Placental epithelial cell (primary cell): ENCODE data around the gene CLCN5. TPM values are rescaled to one million over a fixed set of nuclear protein-coding genes. Genes with fewer than 3 reads are reported as not detected.

ENCODE experiments used
- small RNA-seq: library from RNA; depleted of rRNA; stranded (forward); fragments of <200 nt; gene quantifications from one replicate; pipeline ENCODE3, GENCODE V24; 2012
- total RNA-seq: library from RNA; depleted of rRNA; stranded (reverse); fragments of >200 nt; gene quantifications from 2 replicates; pipeline ENCODE4 v1.2.3, GENCODE V29; 2012

Gene CLCN5
- 23.9 and 29.8 TPM in 2 replicates for total RNA-seq

GRCh38 chrX:49922291-49923241, at the start of gene CLCN5:
Gene CLCN5 (plus strand): TSS chrX:49922596. CDS start chrX:49925299, 2,703 bp downstream.

GRCh38 chrX:49878834-49879655, 43.4 kb upstream of the CLCN5 start, which contains the start of gene USP27X:
Gene USP27X (plus strand): TSS chrX:49879484. CDS start chrX:49880308, 824 bp downstream.

Small RNAs within 50 kb of the gene (small RNA-seq; reads per million reads assigned to genes)
- gene MIR188 (5.3 reads per million, percentile 92 among the genes with 10 or more reads in this experiment), gene MIR362 (424 reads per million, percentile 99 among the genes with 10 or more reads in this experiment), gene MIR500A (100 reads per million, percentile 98 among the genes with 10 or more reads in this experiment), gene MIR500B (0.92 reads per million, percentile 53 among the genes with 10 or more reads in this experiment), gene MIR501 (62.9 reads per million, percentile 98 among the genes with 10 or more reads in this experiment), gene MIR502 (239 reads per million, percentile 99 among the genes with 10 or more reads in this experiment), gene MIR532 (1,773 reads per million, percentile 100 among the genes with 10 or more reads in this experiment), gene MIR660 (619 reads per million, percentile 99 among the genes with 10 or more reads in this experiment), gene RNU6-421P (not detected)

Other genes starting within 250 kb of the CLCN5 start
- not detected in 2 replicates for gene PAGE1, start 226.6 kb upstream of the CLCN5 start, total RNA-seq
- gene PAGE4, start 93.3 kb upstream of the CLCN5 start, total RNA-seq, result not detected in 2 replicates
- 4.2 and 6.3 TPM in 2 replicates for gene USP27X, start 43.1 kb upstream of the CLCN5 start, total RNA-seq